Activated CD8-positive, alpha-beta memory T cell treated with anti-CD3 and anti-CD28 coated beads for 1 hour (primary cell): ENCODE results near the gene PCDH12.
"Not testable (repeated sequence)": the region's sequence is repeated elsewhere in the genome, so short reads cannot be mapped to it uniquely, and the experiment has no call there.

Source experiments
- DNase-seq, 2 donors: peaks; one replicate each; pipeline ENCODE4 v3.0.0-alpha.2; 2020; ENCODE audit warnings: low read depth in 1 of 2; ENCODE audit errors: extremely low read depth in 1 of 2

PCDH12 gene

GRCh38 chr5:141941307-141941706, 16.7 kb downstream of the PCDH12 start:
- DNase-seq, result no peak

- DNase-seq, result no peak
These were observed 17.2 kb downstream of the PCDH12 start for GRCh38 chr5:141940695-141941271.

- no peak for DNase-seq
These were observed 22.5 kb downstream of the PCDH12 start for GRCh38 chr5:141935538-141935937.

- no peak for DNase-seq
These were observed 23.7 kb downstream of the PCDH12 start for GRCh38 chr5:141934099-141934844.

- no peak for DNase-seq
These were observed 24.9 kb downstream of the PCDH12 start for GRCh38 chr5:141933151-141933550.

GRCh38 chr5:141931694-141932093, 26.3 kb downstream of the PCDH12 start:
- DNase-seq, result no peak

GRCh38 chr5:141929398-141930058, 28.5 kb downstream of the PCDH12 start:
- DNase-seq, result no peak

GRCh38 chr5:141928051-141928450, 30.0 kb downstream of the PCDH12 start:
- DNase-seq, result no peak

- DNase-seq, result no peak
These were observed 31.6 kb downstream of the PCDH12 start for GRCh38 chr5:141926434-141926833.

- peak; percentile 68 to 91 for DNase-seq
These were observed 34.3 kb downstream of the PCDH12 start, which contains the start of gene DELE1 for GRCh38 chr5:141923448-141924313. Gene DELE1, plus strand, starts transcription at chr5:141923871. Its CDS starts 71 bp downstream, at chr5:141923942.

GRCh38 chr5:141922827-141923447, 35.1 kb downstream of the PCDH12 start:
- not testable (repeated sequence) for DNase-seq

GRCh38 chr5:141920771-141921170, 37.2 kb downstream of the PCDH12 start:
- no peak for DNase-seq

GRCh38 chr5:141919218-141920119, 38.5 kb downstream of the PCDH12 start:
- DNase-seq, result no peak

- no peak for DNase-seq
These were observed 40.2 kb downstream of the PCDH12 start for GRCh38 chr5:141917760-141918159.

- no peak for DNase-seq
These were observed 41.5 kb downstream of the PCDH12 start for GRCh38 chr5:141916522-141916921.

GRCh38 chr5:141915881-141916336, 42.1 kb downstream of the PCDH12 start:
- no peak for DNase-seq

GRCh38 chr5:141914797-141915196, 43.2 kb downstream of the PCDH12 start:
- DNase-seq, result no peak

- no peak for DNase-seq
These were observed 43.7 kb downstream of the PCDH12 start for GRCh38 chr5:141914199-141914743.

GRCh38 chr5:141913560-141914198, 44.3 kb downstream of the PCDH12 start:
- no peak for DNase-seq
